ENCODE data around the gene DNAJC5.

The DNAJC5 gene

GRCh38 chr20:63857764-63858392 is 37.0 kb upstream of the DNAJC5 start:
- no peak for DNase-seq (ENCODE audit: insufficient read length, low spot score)
- no peak for FAIRE-seq
- no peak for TF ChIP-seq CTCF (IDR thresholded peaks at IDR 0.05; ENCODE audit: insufficient read depth, missing control alignments)

- FAIRE-seq: no peak
- no peak for DNase-seq (ENCODE audit: insufficient read length, low spot score)
- peak; percentile 17 for TF ChIP-seq CTCF (IDR thresholded peaks at IDR 0.05; ENCODE audit: insufficient read depth, missing control alignments)
Observed at GRCh38 chr20:63858393-63859165, 36.3 kb upstream of the DNAJC5 start.

GRCh38 chr20:63859166-63859699 is 35.7 kb upstream of the DNAJC5 start:
- no peak for DNase-seq (ENCODE audit: insufficient read length, low spot score)
- TF ChIP-seq CTCF (IDR thresholded peaks at IDR 0.05; ENCODE audit: insufficient read depth, missing control alignments): no peak
- no peak for FAIRE-seq

- TF ChIP-seq CTCF (IDR thresholded peaks at IDR 0.05; ENCODE audit: insufficient read depth, missing control alignments): no peak
- FAIRE-seq (no peak), DNase-seq (ENCODE audit: insufficient read length, low spot score) (no peak)
Observed at GRCh38 chr20:63860325-63861051, 34.4 kb upstream of the DNAJC5 start.

GRCh38 chr20:63861365-63861934 is 33.5 kb upstream of the DNAJC5 start, which contains the start of gene ABHD16B:
Gene ABHD16B (plus strand): TSS chr20:63861498. CDS start chr20:63861541, 43 bp downstream.
- DNase-seq (ENCODE audit: insufficient read length, low spot score) (no peak), FAIRE-seq (no peak)
- no peak for TF ChIP-seq CTCF (IDR thresholded peaks at IDR 0.05; ENCODE audit: insufficient read depth, missing control alignments)

- no peak for DNase-seq (ENCODE audit: insufficient read length, low spot score)
- no peak for TF ChIP-seq CTCF (IDR thresholded peaks at IDR 0.05; ENCODE audit: insufficient read depth, missing control alignments)
- FAIRE-seq: no peak
Observed at GRCh38 chr20:63861981-63862901, 32.7 kb upstream of the DNAJC5 start.

All from D721Med (cell line).